Testis (tissue), 2 donors: ENCODE measurements around the gene LAMB4.

ENCODE experiments used
- POLR2A ChIP-seq: fragments of 450-650 bp; IDR thresholded peaks from one replicate; pipeline ENCODE4 v1.6.1; 2017; ENCODE audit warnings: antibody characterized with exemption, mild to moderate bottlenecking, moderate library complexity
- TF ChIP-seq, protein P1 (sequence below), 3 experiments: fragments of 450-650 bp in 2 of 3; fragments of 200-600 bp in 1 of 3; sonication (generic) in 1 of 3; IDR thresholded peaks; one replicate each; pipeline ENCODE4 v1.5.1; 2016 to 2019; ENCODE audit warnings: antibody characterized with exemption in 3 of 3, mild to moderate bottlenecking in 2 of 3, moderate library complexity in 1 of 3

DNA sequence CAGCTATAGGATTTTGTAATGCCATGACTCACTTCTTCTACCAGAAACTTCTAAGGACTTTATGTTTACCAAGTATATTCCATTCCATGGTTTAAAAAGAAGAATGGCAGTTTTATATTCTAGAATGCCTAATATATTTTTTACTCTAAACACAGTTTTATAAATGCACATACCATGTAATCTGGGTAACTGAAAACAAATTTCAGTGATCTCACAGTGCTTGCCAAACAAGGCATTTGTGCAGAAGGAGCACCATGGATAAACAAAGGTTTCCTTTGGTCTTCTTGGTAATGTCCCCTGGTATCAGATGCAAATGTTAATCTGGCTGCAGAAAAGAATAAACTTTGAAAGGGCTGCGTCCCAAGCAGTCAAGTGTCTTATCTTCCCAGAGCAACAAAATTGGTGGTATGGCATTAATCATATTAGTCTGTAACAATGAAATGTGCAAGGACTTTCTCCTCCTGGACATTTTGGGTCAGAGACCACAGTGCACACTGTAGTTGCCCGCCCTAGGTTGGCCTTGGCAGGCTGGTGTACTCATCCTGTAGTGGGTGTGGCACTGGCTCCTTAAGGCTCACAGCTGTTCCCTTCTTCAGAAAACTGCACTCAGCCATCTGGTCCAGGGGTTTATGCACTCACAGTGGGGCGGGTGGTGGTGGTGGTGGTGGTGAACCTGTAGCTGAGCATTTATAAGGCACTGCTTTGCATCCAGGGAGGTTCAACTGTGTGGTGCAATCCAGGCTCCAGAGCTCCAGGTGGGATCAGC, 56.7 kb downstream of the LAMB4 start:
- TF ChIP-seq, protein P1, sequence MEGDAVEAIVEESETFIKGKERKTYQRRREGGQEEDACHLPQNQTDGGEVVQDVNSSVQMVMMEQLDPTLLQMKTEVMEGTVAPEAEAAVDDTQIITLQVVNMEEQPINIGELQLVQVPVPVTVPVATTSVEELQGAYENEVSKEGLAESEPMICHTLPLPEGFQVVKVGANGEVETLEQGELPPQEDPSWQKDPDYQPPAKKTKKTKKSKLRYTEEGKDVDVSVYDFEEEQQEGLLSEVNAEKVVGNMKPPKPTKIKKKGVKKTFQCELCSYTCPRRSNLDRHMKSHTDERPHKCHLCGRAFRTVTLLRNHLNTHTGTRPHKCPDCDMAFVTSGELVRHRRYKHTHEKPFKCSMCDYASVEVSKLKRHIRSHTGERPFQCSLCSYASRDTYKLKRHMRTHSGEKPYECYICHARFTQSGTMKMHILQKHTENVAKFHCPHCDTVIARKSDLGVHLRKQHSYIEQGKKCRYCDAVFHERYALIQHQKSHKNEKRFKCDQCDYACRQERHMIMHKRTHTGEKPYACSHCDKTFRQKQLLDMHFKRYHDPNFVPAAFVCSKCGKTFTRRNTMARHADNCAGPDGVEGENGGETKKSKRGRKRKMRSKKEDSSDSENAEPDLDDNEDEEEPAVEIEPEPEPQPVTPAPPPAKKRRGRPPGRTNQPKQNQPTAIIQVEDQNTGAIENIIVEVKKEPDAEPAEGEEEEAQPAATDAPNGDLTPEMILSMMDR (IDR thresholded peaks at IDR 0.05): no peak
- no peak for TF ChIP-seq POLR2A
